Skeletal muscle satellite cell (primary cell): ENCODE data around the gene SLC25A43.

ENCODE experiments used
- H3K27me3 ChIP-seq: 2 replicates; pipeline ENCODE4 v1.7.0; 2013; ENCODE audit warnings: low read length; ENCODE audit not compliant: control insufficient read depth, insufficient read depth
- H3K36me3 ChIP-seq: 2 replicates; pipeline ENCODE4 v1.7.0; 2013; ENCODE audit warnings: mild to moderate bottlenecking, control low read depth, low read length; ENCODE audit not compliant: insufficient read depth
- H3K4me1 ChIP-seq: 2 replicates; pipeline ENCODE4 v1.7.0; 2013; ENCODE audit warnings: low read length; ENCODE audit not compliant: control insufficient read depth, insufficient read depth
- H3K4me2 ChIP-seq: 2 replicates; pipeline ENCODE4 v1.7.0; 2013; ENCODE audit warnings: mild to moderate bottlenecking, low read length
- H3K4me3 ChIP-seq: 2 replicates; pipeline ENCODE4 v1.7.0; 2013; ENCODE audit warnings: low read length
- H3K9ac ChIP-seq: 2 replicates; pipeline ENCODE4 v1.7.0; 2013; ENCODE audit warnings: mild to moderate bottlenecking, low read depth, low read length, moderate library complexity
- H3K9me3 ChIP-seq: replicated peaks from 2 replicates; pipeline ENCODE4 v1.7.0; 2013; ENCODE audit warnings: mild to moderate bottlenecking, control low read depth, low read length

Gene SLC25A43

GRCh38 chrX:119410027-119410819 lies 11.1 kb downstream of the SLC25A43 start:
- peak overlapping the region; percentile 44 for H3K4me2 ChIP-seq
- H3K36me3 ChIP-seq = no peaks in the 10 kb centered on the region
- no peak overlapping the region for H3K4me3 ChIP-seq
- H3K9me3 ChIP-seq = no peaks in the 10 kb centered on the region
- H3K4me1 ChIP-seq = peaks cover 25% of the 10 kb centered on the region
- H3K27me3 ChIP-seq = no peaks in the 10 kb centered on the region
- H3K9ac ChIP-seq = no peak overlapping the region

- H3K27me3 ChIP-seq = no peaks in the 10 kb centered on the region
- no peak overlapping the region for H3K9ac ChIP-seq
- no peak overlapping the region for H3K4me2 ChIP-seq
- H3K4me3 ChIP-seq = no peak overlapping the region
- peaks cover 25% of the 10 kb centered on the region for H3K4me1 ChIP-seq
- no peaks in the 10 kb centered on the region for H3K9me3 ChIP-seq
- H3K36me3 ChIP-seq = no peaks in the 10 kb centered on the region
Measured at GRCh38 chrX:119410854-119411253, 11.7 kb downstream of the SLC25A43 start.

- Histone ChIP-seq H3K4me2 (no peak overlapping the region), H3K9ac (no peak overlapping the region), H3K9me3 (no peaks in the 10 kb centered on the region), H3K4me3 (no peak overlapping the region), H3K36me3 (no peaks in the 10 kb centered on the region), H3K27me3 (no peaks in the 10 kb centered on the region), H3K4me1 (peaks cover 18% of the 10 kb centered on the region)
Measured at GRCh38 chrX:119411959-119412358, 12.8 kb downstream of the SLC25A43 start.

- H3K4me1 ChIP-seq = no peaks in the 10 kb centered on the region
- no peak overlapping the region for H3K4me3 ChIP-seq
- H3K27me3 ChIP-seq = no peaks in the 10 kb centered on the region
- no peak overlapping the region for H3K4me2 ChIP-seq
- H3K9ac ChIP-seq = no peak overlapping the region
- no peaks in the 10 kb centered on the region for H3K9me3 ChIP-seq
- H3K36me3 ChIP-seq = peaks cover 6% of the 10 kb centered on the region
Measured at GRCh38 chrX:119417376-119417775, 18.2 kb downstream of the SLC25A43 start.

- H3K27me3 ChIP-seq = no peaks in the 10 kb centered on the region
- H3K4me3 ChIP-seq = no peak overlapping the region
- peaks cover 6% of the 10 kb centered on the region for H3K36me3 ChIP-seq
- no peaks in the 10 kb centered on the region for H3K9me3 ChIP-seq
- no peaks in the 10 kb centered on the region for H3K4me1 ChIP-seq
- no peak overlapping the region for H3K4me2 ChIP-seq
- H3K9ac ChIP-seq = no peak overlapping the region
Measured at GRCh38 chrX:119417842-119418241, 18.7 kb downstream of the SLC25A43 start.

GRCh38 chrX:119419146-119419545 lies 20.0 kb downstream of the SLC25A43 start:
- Histone ChIP-seq H3K4me3 (no peak overlapping the region), H3K9ac (no peak overlapping the region), H3K9me3 (no peaks in the 10 kb centered on the region), H3K4me2 (no peak overlapping the region), H3K27me3 (no peaks in the 10 kb centered on the region), H3K4me1 (no peaks in the 10 kb centered on the region), H3K36me3 (peaks cover 6% of the 10 kb centered on the region)

- no peak overlapping the region for H3K4me3 ChIP-seq
- H3K36me3 ChIP-seq = peaks cover 6% of the 10 kb centered on the region
- no peaks in the 10 kb centered on the region for H3K4me1 ChIP-seq
- H3K9ac ChIP-seq = no peak overlapping the region
- H3K27me3 ChIP-seq = no peaks in the 10 kb centered on the region
- no peak overlapping the region for H3K4me2 ChIP-seq
- H3K9me3 ChIP-seq = no peaks in the 10 kb centered on the region
Measured at GRCh38 chrX:119419898-119420297, 20.8 kb downstream of the SLC25A43 start.

GRCh38 chrX:119421016-119421705 lies 22.0 kb downstream of the SLC25A43 start:
- H3K9me3 ChIP-seq = no peaks in the 10 kb centered on the region
- H3K27me3 ChIP-seq = no peaks in the 10 kb centered on the region
- H3K4me1 ChIP-seq = no peaks in the 10 kb centered on the region
- H3K4me2 ChIP-seq = no peak overlapping the region
- H3K4me3 ChIP-seq = no peak overlapping the region
- H3K36me3 ChIP-seq = peaks cover 7% of the 10 kb centered on the region
- H3K9ac ChIP-seq = no peak overlapping the region

- peaks cover 12% of the 10 kb centered on the region for H3K4me1 ChIP-seq
- H3K4me2 ChIP-seq = no peak overlapping the region
Measured at GRCh38 chrX:119423631-119424030, 24.5 kb downstream of the SLC25A43 start.

GRCh38 chrX:119424999-119425398 lies 25.9 kb downstream of the SLC25A43 start:
- Histone ChIP-seq H3K4me3 (no peak overlapping the region), H3K9me3 (no peaks in the 10 kb centered on the region), H3K27me3 (no peaks in the 10 kb centered on the region), H3K4me2 (no peak overlapping the region), H3K36me3 (peaks cover 8% of the 10 kb centered on the region), H3K4me1 (peaks cover 12% of the 10 kb centered on the region), H3K9ac (no peak overlapping the region)

More at GRCh38 chrX:119423631-119424030, 24.5 kb downstream of the SLC25A43 start:
- no peak overlapping the region for H3K4me3 ChIP-seq
- H3K9ac ChIP-seq = no peak overlapping the region
- peaks cover 3% of the 10 kb centered on the region for H3K36me3 ChIP-seq
- H3K9me3 ChIP-seq = no peaks in the 10 kb centered on the region
- H3K27me3 ChIP-seq = no peaks in the 10 kb centered on the region

- peaks cover 12% of the 10 kb centered on the region for H3K4me1 ChIP-seq
- no peak overlapping the region for H3K4me3 ChIP-seq
- H3K27me3 ChIP-seq = no peaks in the 10 kb centered on the region
- no peak overlapping the region for H3K4me2 ChIP-seq
- H3K9ac ChIP-seq = no peak overlapping the region
- H3K36me3 ChIP-seq = peaks cover 8% of the 10 kb centered on the region
- H3K9me3 ChIP-seq = no peaks in the 10 kb centered on the region
Measured at GRCh38 chrX:119427024-119427794, 28.1 kb downstream of the SLC25A43 start.
